Gastroesophageal sphincter (tissue), 4 donors: ENCODE measurements around the gene CIAO3. TPM values are rescaled to one million over a fixed set of nuclear protein-coding genes. Genes with fewer than 3 reads are reported as not detected.
"Not testable (repeated sequence)": the region's sequence is repeated elsewhere in the genome, so short reads cannot be mapped to it uniquely, and the experiment has no call there.

Experiments used
- ATAC-seq: fragments of 150-250 bp; one replicate; pipeline ENCODE4 v1.9.1; 2016; ENCODE audit warnings: mild to moderate bottlenecking, moderate library complexity
- H3K27ac ChIP-seq, 4 donors: fragments of 200-600 bp; sonication (generic) in 3 of 4; 1 replicate in 3 of 4; 2 replicates in 1 of 4; pipeline ENCODE4 v1.5.1; 2016 to 2019
- H3K27me3 ChIP-seq: fragments of 200-600 bp; sonication (generic); one replicate; pipeline ENCODE4 v1.5.1; 2019
- H3K36me3 ChIP-seq, 2 donors: fragments of 200-600 bp; sonication (generic); one replicate each; pipeline ENCODE4 v1.5.1; 2019; ENCODE audit warnings: control low read depth in 1 of 2
- H3K4me1 ChIP-seq, 3 donors: fragments of 200-600 bp; sonication (generic); 1 replicate in 2 of 3; 2 replicates in 1 of 3; pipeline ENCODE4 v1.5.1; 2016 to 2019; ENCODE audit warnings: control low read depth in 2 of 3
- H3K4me3 ChIP-seq, 2 donors: fragments of 200-600 bp; sonication (generic); one replicate each; pipeline ENCODE4 v1.5.1; 2019; ENCODE audit warnings: mild to moderate bottlenecking in 1 of 2, moderate library complexity in 1 of 2
- H3K9me3 ChIP-seq, 3 donors: fragments of 200-600 bp; sonication (generic); one replicate each; pipeline ENCODE4 v1.5.1; 2017 to 2019; ENCODE audit warnings: control low read depth in 2 of 3
- EP300 ChIP-seq: sonication (generic); formaldehyde crosslinking; IDR thresholded peaks from one replicate; pipeline ENCODE4 v1.6.1; 2017; ENCODE audit warnings: antibody characterized with exemption, mild to moderate bottlenecking
- POLR2A ChIP-seq, 2 donors: fragments of 450-650 bp; IDR thresholded peaks; one replicate each; pipeline ENCODE4 v1.6.1; 2017; ENCODE audit warnings: antibody characterized with exemption in 2 of 2, mild to moderate bottlenecking in 2 of 2, moderate library complexity in 1 of 2
- POLR2AphosphoS5 ChIP-seq: sonication (generic); formaldehyde crosslinking; IDR thresholded peaks from one replicate; pipeline ENCODE4 v1.6.1; 2017; ENCODE audit warnings: antibody characterized with exemption
- WGBS, 2 donors: methylation state at CpG; one replicate each; pipeline ENCODE4 v1.1.5; 2018; ENCODE audit warnings: low coverage in 1 of 2; 5-methylcytosine and 5-hydroxymethylcytosine counted together
- total RNA-seq, 4 donors: library from RNA; depleted of rRNA; stranded (reverse); fragments of >200 nt; gene quantifications; one replicate each; pipeline ENCODE4 v1.1.0, GENCODE V29; 2016
- TF ChIP-seq, protein P1 (sequence below), 4 experiments: fragments of 200-600 bp in 2 of 4; fragments of 450-650 bp in 2 of 4; sonication (generic) in 1 of 4; IDR thresholded peaks; one replicate each; pipeline ENCODE4 v1.5.1; 2017 to 2019; ENCODE audit warnings: antibody characterized with exemption in 4 of 4, mild to moderate bottlenecking in 2 of 4, moderate library complexity in 2 of 4

The CIAO3 gene
- total RNA-seq, 4 donors from 2014 or later: 18.5 to 46.7 (median 25.6) TPM

GRCh38 chr16:760545-761343 lies 19.9 kb upstream of the CIAO3 start, which contains the start of gene MSLN:
MSLN (plus strand) TSS chr16:760734; CDS start chr16:762681, 1,947 bp downstream.
- no peak within 1 kb of the TSS for H3K27ac ChIP-seq
- no peak for ATAC-seq
- 40 to 88% methylated on average over 1 to 10 of the region's 37 CpGs for WGBS, 2 donors

DNA sequence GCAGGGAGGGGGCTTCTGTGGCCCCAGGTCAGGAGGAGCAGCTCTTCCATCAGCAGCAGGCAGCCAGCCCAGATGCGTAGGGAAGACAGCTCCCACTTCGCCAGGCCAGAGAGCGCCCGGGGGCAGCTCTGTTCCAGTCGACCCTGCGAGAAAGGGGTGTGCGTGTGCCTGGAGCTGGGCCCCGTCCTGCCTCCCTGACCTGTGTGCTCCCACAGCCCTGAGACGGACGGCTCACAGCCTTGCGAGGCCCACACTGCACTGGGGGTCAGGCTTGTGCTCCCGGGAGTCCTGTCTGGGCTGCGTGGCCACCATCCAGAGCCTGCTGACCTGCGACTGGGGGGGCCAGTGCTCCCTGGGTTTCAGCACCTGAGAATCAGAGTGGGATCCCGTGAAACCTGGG lies 19.3 kb upstream of the CIAO3 start:
- H3K27me3 ChIP-seq: peaks cover 53% of the 10 kb centered on the region
- no peaks in the 10 kb centered on the region for H3K4me1 ChIP-seq
- ATAC-seq: no peak
- no peaks in the 10 kb centered on the region for H3K9me3 ChIP-seq
- no peak overlapping the region for H3K4me3 ChIP-seq
- no peak for TF ChIP-seq POLR2A (IDR thresholded peaks at IDR 0.05)
- no peak overlapping the region for H3K27ac ChIP-seq
- WGBS, 2 donors: 53 to 80% methylated on average over 2 to 3 of the region's 15 CpGs
- no peaks in the 10 kb centered on the region for H3K36me3 ChIP-seq

More at GRCh38 chr16:760545-761343, 19.9 kb upstream of the CIAO3 start, which contains the start of gene MSLN:
- no peaks in the 10 kb centered on the region for H3K36me3 ChIP-seq
- no peaks in the 10 kb centered on the region for H3K9me3 ChIP-seq
- no peaks in the 10 kb centered on the region for H3K4me1 ChIP-seq
- H3K27me3 ChIP-seq: peaks cover 57% of the 10 kb centered on the region
- no peak within 1 kb of the TSS for H3K4me3 ChIP-seq
- TF ChIP-seq, protein P1, sequence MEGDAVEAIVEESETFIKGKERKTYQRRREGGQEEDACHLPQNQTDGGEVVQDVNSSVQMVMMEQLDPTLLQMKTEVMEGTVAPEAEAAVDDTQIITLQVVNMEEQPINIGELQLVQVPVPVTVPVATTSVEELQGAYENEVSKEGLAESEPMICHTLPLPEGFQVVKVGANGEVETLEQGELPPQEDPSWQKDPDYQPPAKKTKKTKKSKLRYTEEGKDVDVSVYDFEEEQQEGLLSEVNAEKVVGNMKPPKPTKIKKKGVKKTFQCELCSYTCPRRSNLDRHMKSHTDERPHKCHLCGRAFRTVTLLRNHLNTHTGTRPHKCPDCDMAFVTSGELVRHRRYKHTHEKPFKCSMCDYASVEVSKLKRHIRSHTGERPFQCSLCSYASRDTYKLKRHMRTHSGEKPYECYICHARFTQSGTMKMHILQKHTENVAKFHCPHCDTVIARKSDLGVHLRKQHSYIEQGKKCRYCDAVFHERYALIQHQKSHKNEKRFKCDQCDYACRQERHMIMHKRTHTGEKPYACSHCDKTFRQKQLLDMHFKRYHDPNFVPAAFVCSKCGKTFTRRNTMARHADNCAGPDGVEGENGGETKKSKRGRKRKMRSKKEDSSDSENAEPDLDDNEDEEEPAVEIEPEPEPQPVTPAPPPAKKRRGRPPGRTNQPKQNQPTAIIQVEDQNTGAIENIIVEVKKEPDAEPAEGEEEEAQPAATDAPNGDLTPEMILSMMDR (IDR thresholded peaks at IDR 0.05): no peak
- TF ChIP-seq EP300 (no peak), POLR2AphosphoS5 (no peak), POLR2A (IDR thresholded peaks at IDR 0.05) (no peak)

DNA sequence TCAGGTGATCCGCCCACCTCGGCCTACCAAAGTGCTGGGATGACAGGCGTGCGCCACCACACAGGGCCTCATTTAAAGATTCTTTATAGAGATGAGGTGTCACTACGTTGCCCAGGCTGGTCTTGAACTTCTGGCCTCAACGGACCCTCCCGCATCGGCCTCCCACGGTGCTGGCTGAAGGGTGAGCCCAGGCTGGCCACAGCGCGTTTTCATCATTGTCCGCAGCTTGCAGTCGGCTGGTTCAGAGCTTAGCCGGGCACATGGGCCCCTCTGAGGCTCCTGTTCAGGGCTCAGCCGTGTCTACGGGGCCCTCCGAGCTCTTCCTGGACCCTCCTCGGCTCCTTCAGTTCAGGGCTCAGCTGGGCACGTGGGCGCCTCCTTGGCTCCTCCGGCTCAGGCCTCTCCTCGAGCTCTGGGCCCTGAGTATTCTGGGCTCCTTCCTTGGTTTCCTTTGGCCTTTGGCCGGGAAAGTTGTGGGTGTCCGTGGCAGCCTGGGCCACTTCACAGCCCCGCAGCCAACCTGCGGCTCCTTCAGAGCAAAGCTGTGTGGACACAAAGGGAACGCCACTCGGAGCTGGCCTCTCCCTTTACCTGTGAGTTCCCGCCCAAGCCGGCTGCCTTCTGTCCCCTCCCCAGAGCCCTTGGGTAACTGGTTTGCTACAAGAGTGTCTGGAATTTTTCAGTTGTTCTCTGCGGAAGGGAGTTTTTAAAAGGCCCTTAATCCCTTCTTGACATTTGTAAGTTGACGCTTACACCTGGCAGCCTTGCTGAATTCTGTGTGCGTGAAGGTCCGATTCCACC lies 18.5 kb upstream of the CIAO3 start:
- H3K27me3 ChIP-seq: peaks cover 53% of the 10 kb centered on the region
- ATAC-seq: no peak
- no peaks in the 10 kb centered on the region for H3K4me1 ChIP-seq
- no peaks in the 10 kb centered on the region for H3K36me3 ChIP-seq
- H3K4me3 ChIP-seq: no peak overlapping the region
- H3K9me3 ChIP-seq: no peaks in the 10 kb centered on the region
- WGBS, 2 donors: 51% methylated on average over 4 of the region's 34 CpGs; no CpG with 5 or more reads in 1 of the 2 donors
- TF ChIP-seq POLR2A (IDR thresholded peaks at IDR 0.05): no peak
- TF ChIP-seq POLR2AphosphoS5: no peak
- no peak for TF ChIP-seq EP300
- TF ChIP-seq, protein P1 (IDR thresholded peaks at IDR 0.05): no peak
- no peak overlapping the region for H3K27ac ChIP-seq

DNA sequence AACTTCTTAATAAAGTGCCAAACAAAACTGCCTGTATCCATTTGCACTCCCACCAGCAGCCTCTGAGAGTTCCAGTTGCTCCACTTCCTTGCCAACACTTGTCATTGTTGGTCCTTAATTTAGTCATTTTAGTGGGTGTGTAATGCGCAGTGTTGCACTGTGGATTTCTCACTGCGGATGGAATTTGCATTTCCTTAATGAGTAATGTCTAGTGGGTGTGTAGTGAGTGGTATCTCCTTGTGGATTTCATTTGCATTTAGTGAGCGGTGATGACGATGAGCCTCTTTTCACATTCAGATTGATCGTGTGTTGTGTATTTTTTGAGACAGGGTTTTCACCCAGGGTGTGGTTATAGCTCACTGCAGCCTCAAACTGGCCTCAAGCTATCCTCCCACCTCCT lies 15.6 kb upstream of the CIAO3 start:
- H3K9me3 ChIP-seq: no peaks in the 10 kb centered on the region
- ATAC-seq: no peak
- 90 to 92% methylated on average over 5 of the region's 5 CpGs for WGBS, 2 donors
- H3K27ac ChIP-seq: no peak overlapping the region
- H3K4me1 ChIP-seq: no peaks in the 10 kb centered on the region
- no peaks in the 10 kb centered on the region for H3K36me3 ChIP-seq
- H3K4me3 ChIP-seq: no peak overlapping the region
- TF ChIP-seq POLR2A (IDR thresholded peaks at IDR 0.05) (no peak), POLR2AphosphoS5 (no peak), EP300 (no peak)
- TF ChIP-seq, protein P1 (IDR thresholded peaks at IDR 0.05): no peak
- peaks cover 54% of the 10 kb centered on the region for H3K27me3 ChIP-seq

GRCh38 chr16:754656-755055 lies 13.9 kb upstream of the CIAO3 start:
- no peaks in the 10 kb centered on the region for H3K9me3 ChIP-seq
- H3K36me3 ChIP-seq: no peaks in the 10 kb centered on the region
- no peak for TF ChIP-seq EP300
- TF ChIP-seq, protein P1 (IDR thresholded peaks at IDR 0.05): no peak
- no peak for TF ChIP-seq POLR2A (IDR thresholded peaks at IDR 0.05)
- TF ChIP-seq POLR2AphosphoS5: no peak
- no peaks in the 10 kb centered on the region for H3K4me1 ChIP-seq
- no peak overlapping the region for H3K4me3 ChIP-seq
- peaks cover 53% of the 10 kb centered on the region for H3K27me3 ChIP-seq
- no peak for ATAC-seq
- WGBS, 2 donors: 45 to 47% methylated on average over 6 of the region's 11 CpGs
- H3K27ac ChIP-seq: no peak overlapping the region

GRCh38 chr16:754121-754607 lies 13.4 kb upstream of the CIAO3 start:
- ATAC-seq, H3K27ac ChIP-seq, H3K36me3 ChIP-seq: not testable (repeated sequence)

More at GRCh38 chr16:754121-754607, 13.4 kb upstream of the CIAO3 start:
- H3K27me3 ChIP-seq: peaks cover 54% of the 10 kb centered on the region
- H3K4me1 ChIP-seq, H3K9me3 ChIP-seq, H3K4me3 ChIP-seq: not testable (repeated sequence)
- 77 to 86% methylated on average over 3 to 4 of the region's 11 CpGs for WGBS, 2 donors
